Stimulated activated CD8-positive, alpha-beta memory T cell treated with anti-CD3 and anti-CD28 coated beads, Interleukin-15, amount 100 ng/mL, for 48 hours (primary cell): ENCODE measurements around the gene P3H4.

Source experiments
- DNase-seq, 2 donors: peaks; one replicate each; pipeline ENCODE4 v3.0.0-alpha.2; 2020; ENCODE audit warnings: low read depth in 2 of 2

The P3H4 gene

GRCh38 chr17:41769985-41770384 is 41.8 kb downstream of the P3H4 start:
- no peak for DNase-seq

GRCh38 chr17:41769346-41769862 is 42.3 kb downstream of the P3H4 start:
- DNase-seq = no peak

DNA sequence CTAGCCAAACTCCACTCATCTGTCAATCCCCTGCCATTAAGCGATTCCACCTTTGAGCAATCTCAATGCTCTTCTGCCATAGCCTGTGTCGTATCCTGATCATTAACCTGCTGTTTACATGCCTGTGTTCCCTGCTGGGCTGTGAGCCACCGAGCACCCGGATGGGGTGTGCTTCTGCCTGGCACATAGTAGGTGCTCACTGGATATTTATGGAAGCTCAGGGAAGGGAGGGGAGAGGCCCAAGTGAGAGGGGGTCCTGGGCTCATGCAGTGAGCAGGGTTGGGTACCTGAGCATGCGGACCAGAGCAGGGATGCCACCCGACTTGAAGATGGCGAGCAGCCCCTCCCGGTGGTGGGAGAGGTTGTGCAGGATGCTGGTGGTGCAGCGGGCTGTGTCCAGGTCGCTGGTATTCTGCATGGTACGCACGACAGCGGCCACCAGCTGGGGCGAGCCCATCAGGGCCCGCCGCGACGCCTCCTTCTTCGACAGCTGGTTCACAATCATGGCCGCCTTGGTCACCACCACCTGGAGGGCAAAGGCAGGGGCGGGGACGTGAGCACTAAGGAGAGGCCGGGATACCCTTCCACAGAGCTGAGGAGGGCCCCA is 43.0 kb downstream of the P3H4 start:
- no peak for DNase-seq

- no peak for DNase-seq
These were observed 44.3 kb downstream of the P3H4 start for GRCh38 chr17:41767324-41768042.

- no peak for DNase-seq
These were observed 45.6 kb downstream of the P3H4 start for GRCh38 chr17:41766135-41766534.

DNA sequence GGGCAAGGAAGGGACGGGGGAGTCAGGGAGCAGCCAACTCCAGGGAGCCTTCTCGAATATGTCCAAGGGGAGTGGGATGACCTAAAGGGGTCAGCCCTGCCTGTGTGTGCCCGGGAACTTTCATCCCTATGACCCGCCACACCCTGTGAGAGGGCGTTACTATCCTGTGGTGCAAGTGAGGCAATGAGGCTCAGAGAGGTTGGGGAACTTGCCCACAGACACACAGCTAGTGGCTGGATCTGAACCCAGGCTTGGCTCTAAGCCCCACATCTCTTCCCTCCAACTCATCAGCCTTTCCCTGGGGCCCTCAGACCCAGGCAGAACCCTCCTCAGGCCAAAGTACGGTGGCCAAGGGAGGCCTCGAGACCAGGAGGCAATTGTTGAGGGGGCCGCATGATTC is 48.4 kb downstream of the P3H4 start:
- no peak for DNase-seq

GRCh38 chr17:41762841-41763240 is 48.9 kb downstream of the P3H4 start:
- no peak for DNase-seq

DNA sequence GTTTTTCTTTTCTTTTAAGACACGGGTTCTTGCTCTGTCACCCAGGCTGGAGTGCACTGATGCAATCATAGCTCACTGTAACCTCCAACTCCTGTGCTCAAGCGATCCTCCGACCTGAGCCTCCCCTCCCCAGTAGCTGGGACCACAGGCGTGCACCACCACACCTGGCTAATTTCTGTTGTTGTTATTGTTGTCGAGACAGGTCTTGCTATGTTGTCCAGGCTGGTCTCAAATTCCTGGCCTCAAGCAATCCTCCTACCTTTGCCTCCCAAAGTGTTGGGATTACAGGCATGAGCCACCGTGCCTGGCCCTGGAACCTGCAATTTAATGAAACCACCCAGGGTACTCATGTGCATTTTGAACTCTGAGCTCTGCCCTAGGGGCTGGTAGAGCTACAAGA is 49.4 kb downstream of the P3H4 start:
- no peak for DNase-seq

- no peak for DNase-seq
These were observed 50.9 kb downstream of the P3H4 start for GRCh38 chr17:41760878-41761277.

DNA sequence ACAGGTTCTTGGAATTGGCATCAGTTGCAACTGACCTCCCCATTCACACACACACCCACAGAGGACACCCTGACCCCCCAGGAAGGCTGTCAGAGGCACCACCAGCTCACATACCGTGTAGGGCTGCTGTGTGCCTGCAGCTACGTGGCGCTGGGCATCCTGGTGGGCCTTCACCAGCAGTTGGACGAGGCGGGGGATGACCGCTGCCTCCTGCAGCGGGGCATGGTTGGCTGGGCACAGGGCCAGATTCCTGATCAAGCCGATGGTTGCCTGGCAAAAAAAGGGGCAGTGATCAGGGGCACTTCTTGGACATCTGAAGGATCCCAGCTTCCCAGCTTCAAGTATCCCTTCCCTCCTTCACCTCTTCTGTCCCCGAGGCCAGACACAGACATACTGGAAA is 53.1 kb downstream of the P3H4 start:
- DNase-seq = no peak

GRCh38 chr17:41754066-41754465 is 57.7 kb downstream of the P3H4 start:
- DNase-seq = no peak
